ENCODE measurements around the gene PRKCE.

The PRKCE gene

GRCh38 chr2:46067501-46068305 lies 416.2 kb downstream of the PRKCE start:
- DNase-seq = no peak

GRCh38 chr2:46068636-46069035 lies 417.2 kb downstream of the PRKCE start:
- DNase-seq = no peak

GRCh38 chr2:46071074-46071473 lies 419.6 kb downstream of the PRKCE start:
- no peak for DNase-seq

- DNase-seq = no peak
Observed at GRCh38 chr2:46072101-46072820, 420.8 kb downstream of the PRKCE start.

- no peak for DNase-seq
Observed at GRCh38 chr2:46073540-46074046, 422.1 kb downstream of the PRKCE start.

GRCh38 chr2:46074501-46074900 lies 423.0 kb downstream of the PRKCE start:
- DNase-seq = no peak

GRCh38 chr2:46075848-46076247 lies 424.4 kb downstream of the PRKCE start:
- DNase-seq = no peak

- no peak for DNase-seq
Observed at GRCh38 chr2:46076251-46076650, 424.8 kb downstream of the PRKCE start.

GRCh38 chr2:46076875-46077274 lies 425.4 kb downstream of the PRKCE start:
- DNase-seq = no peak

- DNase-seq = no peak
Observed at GRCh38 chr2:46077522-46078107, 426.1 kb downstream of the PRKCE start.

GRCh38 chr2:46079985-46080560 lies 428.6 kb downstream of the PRKCE start:
- no peak for DNase-seq

GRCh38 chr2:46082531-46083485 lies 431.3 kb downstream of the PRKCE start:
- no peak for DNase-seq

GRCh38 chr2:46086578-46087070 lies 435.1 kb downstream of the PRKCE start:
- DNase-seq = no peak

- DNase-seq = no peak
Observed at GRCh38 chr2:46087492-46087891, 436.0 kb downstream of the PRKCE start.

GRCh38 chr2:46091004-46091403 lies 439.5 kb downstream of the PRKCE start:
- DNase-seq = no peak

GRCh38 chr2:46091961-46092667 lies 440.6 kb downstream of the PRKCE start:
- no peak for DNase-seq

GRCh38 chr2:46094689-46095088 lies 443.2 kb downstream of the PRKCE start:
- no peak for DNase-seq

- DNase-seq = no peak
Observed at GRCh38 chr2:46095830-46096229, 444.4 kb downstream of the PRKCE start.

GRCh38 chr2:46096260-46096659 lies 444.8 kb downstream of the PRKCE start:
- no peak for DNase-seq

GRCh38 chr2:46097714-46098480 lies 446.4 kb downstream of the PRKCE start:
- no peak for DNase-seq
